Stimulated activated CD4-positive, alpha-beta T cell treated with anti-CD3 and anti-CD28 coated beads, Interleukin-12 subunit alpha, Interleukin-12 subunit beta, amount 100 ng/mL, for 4 hours (primary cell): ENCODE measurements around the gene PARL.
"Not testable (repeated sequence)": the region's sequence is repeated elsewhere in the genome, so short reads cannot be mapped to it uniquely, and the experiment has no call there.

Experiments used
- DNase-seq: peaks from one replicate; pipeline ENCODE4 v3.0.0-alpha.2; 2020

Gene PARL

DNA sequence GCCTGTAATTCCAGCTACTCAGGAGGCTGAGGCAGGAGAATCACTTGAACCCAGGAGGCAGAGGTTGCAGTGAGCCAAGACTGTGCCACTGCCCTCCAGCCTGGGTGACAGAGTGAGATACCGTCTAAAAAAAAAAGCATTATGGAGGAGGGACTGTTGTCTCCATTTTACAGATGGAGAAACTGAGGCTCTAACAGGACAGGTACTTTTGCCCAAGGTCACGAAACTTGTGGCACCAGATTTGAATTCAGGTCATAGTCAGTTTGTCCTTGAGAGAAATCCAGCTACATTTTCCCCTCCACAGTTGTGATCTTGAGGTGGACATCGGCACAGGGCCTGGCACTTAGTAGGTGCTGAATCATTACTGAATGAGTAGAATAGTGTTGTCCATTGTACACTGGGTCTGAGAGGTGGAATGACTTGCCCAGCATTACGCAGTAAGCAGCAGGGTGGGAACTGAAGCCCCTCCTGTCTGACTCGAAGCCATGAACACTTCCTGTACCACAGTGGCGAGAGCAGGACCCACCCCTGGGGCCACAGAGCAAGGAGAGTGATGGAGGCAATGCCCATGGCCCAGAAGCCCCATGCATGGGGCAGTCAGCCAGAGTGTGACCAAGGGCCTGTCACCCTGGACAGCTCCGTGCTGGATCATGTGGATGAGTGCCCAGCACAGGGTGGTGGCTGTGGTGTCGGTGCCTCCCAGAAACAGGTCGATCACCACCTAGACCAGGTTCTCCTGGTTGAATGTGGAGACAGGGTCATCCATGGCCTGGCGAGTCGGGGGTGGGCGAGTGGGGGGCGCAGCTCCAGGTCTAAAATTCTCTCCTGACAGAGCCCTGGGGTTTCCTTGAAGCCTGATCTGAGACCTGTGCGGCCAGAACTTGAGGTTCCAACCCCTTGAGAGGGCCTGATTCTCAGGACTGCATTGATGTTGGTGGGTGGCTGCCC lies 20.4 kb upstream of the PARL start:
- no peak for DNase-seq

DNA sequence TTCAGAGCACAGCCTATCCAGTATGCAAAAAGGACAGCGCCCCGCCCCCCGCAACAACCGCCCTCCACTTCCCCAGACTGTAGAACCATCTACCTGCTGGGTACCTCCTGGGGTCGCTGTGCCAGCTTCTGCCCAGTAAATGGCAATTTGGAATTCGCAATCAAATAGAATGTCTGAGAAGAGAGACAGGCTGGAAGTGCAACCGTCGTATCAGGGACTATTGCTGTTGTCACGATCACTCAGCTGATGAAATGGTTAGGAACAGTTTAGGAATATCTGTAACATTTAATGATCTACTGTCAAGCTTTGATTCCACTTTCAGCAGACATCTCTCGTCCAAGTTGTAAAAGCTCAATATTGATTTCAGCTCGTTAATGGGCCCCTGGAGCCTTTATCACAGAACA lies 13.3 kb upstream of the PARL start:
- no peak for DNase-seq

DNA sequence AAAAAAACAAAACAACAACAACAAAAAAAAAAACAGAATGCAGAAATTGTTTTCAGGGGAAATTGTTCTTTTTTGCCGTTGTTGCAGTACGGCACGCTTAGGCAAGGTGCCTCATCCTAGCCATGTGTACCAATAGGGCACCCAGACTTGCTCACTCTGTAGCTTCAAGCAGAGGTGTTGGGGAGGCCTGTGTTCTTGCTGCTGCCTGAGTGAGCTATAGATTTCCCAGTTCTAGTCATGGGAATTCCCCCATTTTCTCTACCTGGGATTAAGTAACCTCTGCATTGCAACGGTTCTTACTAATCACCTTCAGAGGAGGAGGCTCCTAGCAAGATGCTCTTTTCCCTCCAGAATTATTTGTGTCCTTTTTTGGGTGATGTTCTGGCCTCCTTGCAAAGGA lies 12.9 kb upstream of the PARL start:
- DNase-seq = no peak

- DNase-seq = no peak
These were observed 11.9 kb upstream of the PARL start for GRCh38 chr3:183896610-183897009.

- no peak for DNase-seq
These were observed 11.5 kb upstream of the PARL start for GRCh38 chr3:183896184-183896583.

DNA sequence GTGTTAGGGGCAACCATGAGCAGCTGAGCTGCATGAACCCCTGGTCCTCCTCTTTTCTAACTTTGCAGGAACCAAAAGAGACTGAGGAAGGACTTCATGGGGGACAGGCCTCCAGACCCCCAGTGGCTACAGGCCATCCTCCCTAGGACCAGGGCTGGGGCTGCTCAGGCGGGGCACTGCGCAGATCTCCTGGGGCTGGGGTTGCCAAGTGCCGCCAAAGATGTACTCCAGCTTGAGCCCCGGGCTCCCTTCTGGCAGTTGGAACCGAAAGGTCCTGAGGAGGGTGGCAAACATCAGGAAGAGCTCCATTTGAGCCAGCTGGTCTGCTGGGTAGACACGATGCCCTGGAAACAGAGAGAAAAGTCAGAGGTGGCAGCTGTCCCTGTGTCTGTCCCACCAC lies 11.1 kb upstream of the PARL start:
- no peak for DNase-seq

GRCh38 chr3:183895296-183895695 lies 10.6 kb upstream of the PARL start:
- no peak for DNase-seq

DNA sequence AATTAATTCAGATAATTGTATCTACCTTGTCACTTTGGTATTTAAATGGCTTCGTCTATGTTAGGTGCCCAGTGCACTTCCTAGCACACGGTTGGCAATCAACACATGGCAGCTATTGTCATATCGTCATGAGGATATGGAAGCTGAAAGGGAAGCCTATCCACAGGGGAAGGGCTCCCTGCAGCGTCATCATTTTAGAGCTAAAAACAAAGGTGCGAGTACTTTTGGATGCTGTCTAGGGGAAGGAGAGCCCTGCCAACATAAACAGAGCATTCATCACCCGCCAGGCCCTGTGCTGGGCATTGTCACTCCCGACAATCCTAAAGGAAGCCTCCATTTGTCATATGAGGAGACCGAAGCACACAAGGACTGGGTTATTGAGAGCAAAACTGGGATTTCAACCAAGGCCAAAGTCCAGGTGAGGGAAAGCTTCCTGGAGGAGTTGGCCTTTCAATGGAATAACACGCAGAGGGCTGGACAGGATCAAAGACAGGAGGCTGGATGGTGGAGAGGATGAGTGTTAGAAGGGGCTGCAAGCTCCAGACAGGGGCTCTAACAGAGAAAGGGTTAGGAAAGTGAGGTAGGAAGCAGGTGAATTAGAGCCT lies 8.0 kb upstream of the PARL start:
- DNase-seq = no peak

DNA sequence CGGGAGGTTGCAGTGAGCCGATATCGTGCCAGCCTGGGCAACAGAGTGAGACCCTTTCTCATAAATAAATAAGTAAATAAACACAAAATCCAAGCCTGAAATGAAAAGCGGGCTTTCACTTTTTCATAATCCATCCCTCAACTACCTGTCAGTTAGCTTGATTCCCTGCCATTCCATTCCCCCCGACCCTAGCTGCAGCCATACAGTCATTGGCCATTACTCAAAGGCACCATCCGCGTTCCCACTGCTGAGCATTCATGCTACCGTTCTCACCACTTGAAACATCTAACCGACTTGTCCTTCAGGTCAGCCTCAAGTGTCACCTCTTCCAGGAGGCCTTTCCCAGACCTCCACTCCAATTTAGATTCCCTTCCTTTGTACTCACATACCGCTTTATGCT lies 1.1 kb upstream of the PARL start:
- no peak for DNase-seq

DNA sequence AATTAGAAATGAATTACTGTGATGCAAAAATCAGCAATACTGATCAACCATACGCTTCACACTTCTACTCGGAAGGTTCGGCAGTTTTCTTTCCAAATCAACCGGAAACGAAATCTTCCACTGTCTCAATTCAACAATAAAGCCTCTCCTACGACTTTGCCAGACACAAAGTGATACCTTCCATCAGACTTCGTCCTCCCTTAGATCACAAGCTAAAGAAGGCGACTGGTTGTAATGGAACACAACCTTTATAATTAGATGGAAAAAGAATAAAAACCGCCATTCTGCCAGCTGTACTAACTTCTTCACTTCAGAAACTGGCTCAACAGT lies 618 bp downstream of the PARL start:
- DNase-seq = no peak

GRCh38 chr3:183883291-183884096 lies 1.2 kb downstream of the PARL start:
- DNase-seq = no peak

- no peak for DNase-seq
These were observed 4.6 kb downstream of the PARL start for GRCh38 chr3:183880121-183880520.

- DNase-seq = no peak
These were observed 5.4 kb downstream of the PARL start for GRCh38 chr3:183879243-183879642.

DNA sequence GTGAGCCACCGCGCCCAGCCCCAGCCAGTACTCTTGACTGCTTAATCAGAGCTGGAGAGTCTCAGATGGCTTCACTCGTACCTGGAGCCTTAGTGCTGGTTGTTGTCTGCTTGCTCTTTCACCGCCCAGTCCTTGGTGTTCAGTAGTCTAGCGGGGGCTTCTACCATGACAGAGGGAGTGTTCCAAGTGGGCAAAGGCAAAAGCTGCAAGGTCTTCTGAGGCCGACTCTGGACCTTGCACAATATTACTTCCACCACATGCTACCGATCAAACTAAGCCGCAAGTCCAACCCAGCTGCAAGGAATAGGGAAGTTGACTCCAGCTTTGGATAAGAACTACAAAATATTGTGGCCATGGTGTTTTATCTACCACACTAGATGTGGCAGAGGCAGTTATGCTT lies 6.6 kb downstream of the PARL start:
- no peak for DNase-seq

- DNase-seq = not testable (repeated sequence)
These were observed 7.5 kb downstream of the PARL start for GRCh38 chr3:183877227-183877626.

GRCh38 chr3:183875411-183875810 lies 9.3 kb downstream of the PARL start:
- no peak for DNase-seq

- no peak for DNase-seq
These were observed 10.8 kb downstream of the PARL start for GRCh38 chr3:183873914-183874313.

DNA sequence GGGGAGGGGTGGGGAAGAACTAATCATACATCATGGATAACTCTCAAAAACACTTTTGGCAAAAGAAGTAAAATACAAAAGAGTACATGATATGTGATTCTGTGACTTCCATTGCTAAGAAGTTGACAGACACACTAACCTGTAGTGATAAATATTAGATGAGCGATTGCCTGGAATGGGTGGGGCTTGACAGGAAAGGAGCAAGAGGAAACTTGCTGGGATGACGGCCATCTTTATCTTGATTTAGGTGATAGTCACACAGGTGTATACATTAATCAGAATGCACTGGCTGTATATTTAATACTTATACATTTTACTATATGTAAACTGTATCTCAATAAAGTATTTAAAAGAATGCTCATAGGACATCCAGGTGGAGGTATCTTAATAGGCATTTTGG lies 13.1 kb downstream of the PARL start:
- DNase-seq = no peak

- DNase-seq = no peak
These were observed 14.1 kb downstream of the PARL start for GRCh38 chr3:183870563-183870962.

- DNase-seq = no peak
These were observed 15.9 kb downstream of the PARL start for GRCh38 chr3:183868796-183869195.

- no peak for DNase-seq
These were observed 22.1 kb downstream of the PARL start for GRCh38 chr3:183862610-183863009.

GRCh38 chr3:183857863-183858262 lies 26.8 kb downstream of the PARL start:
- no peak for DNase-seq

DNA sequence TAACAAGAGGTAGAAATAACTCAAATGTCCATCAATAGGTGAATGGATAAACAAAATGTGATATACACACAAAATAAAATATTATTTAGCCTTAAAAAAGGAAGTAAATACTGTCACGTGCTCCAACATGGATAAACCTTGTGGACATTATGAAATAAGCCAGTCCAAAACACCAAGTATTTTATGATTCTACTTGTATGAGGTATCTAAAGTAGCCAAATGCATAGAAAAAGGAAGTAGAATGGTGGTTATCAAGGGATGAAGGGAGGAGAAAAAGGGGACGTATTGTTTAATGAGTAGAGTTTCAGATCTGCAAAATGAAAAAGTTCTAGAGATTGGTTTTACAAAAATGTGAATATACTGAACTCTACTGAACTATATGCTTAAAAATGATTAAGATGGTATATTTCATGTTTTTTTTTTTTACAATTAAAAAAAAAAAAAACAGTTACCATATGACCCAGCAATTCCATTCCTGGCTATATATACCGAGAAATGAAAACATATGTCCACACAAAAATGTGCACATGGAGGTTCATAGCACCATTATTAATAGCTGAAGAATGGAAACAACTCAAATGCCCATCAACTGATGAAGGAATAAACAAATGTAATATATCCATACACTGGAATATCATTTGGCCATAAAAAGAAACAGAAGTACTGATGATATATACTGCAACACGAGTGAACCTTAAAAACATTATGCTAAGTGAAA lies 30.2 kb downstream of the PARL start:
- DNase-seq = no peak
